Ovary (tissue), 3 donors: ENCODE results near the gene TBR1.

Experiments
- CTCF ChIP-seq, 3 donors: fragments of 450-650 bp in 2 of 3; fragments of 200-600 bp in 1 of 3; IDR thresholded peaks; one replicate each; pipeline versions ENCODE4 v1.5.1 to v1.8.0; 2016 to 2022; ENCODE audit warnings: antibody characterized with exemption in 3 of 3, mild to moderate bottlenecking in 1 of 3
- EP300 ChIP-seq: sonication (generic); formaldehyde crosslinking; IDR thresholded peaks from one replicate; pipeline ENCODE4 v1.6.1; 2017; ENCODE audit warnings: antibody characterized with exemption
- POLR2A ChIP-seq: fragments of 450-650 bp; IDR thresholded peaks from one replicate; pipeline ENCODE4 v1.6.1; 2017; ENCODE audit warnings: antibody characterized with exemption, mild to moderate bottlenecking, moderate library complexity
- donor health status: DM: no; HTN: no; CAD: no.

- TF ChIP-seq CTCF (IDR thresholded peaks at IDR 0.05) (no peak), POLR2A (no peak), EP300 (no peak)
Measured at GRCh38 chr2:161418275-161418714, 2.2 kb downstream of the TBR1 start.
